ENCODE results near the gene IL3RA. TPM values are rescaled to one million over a fixed set of nuclear protein-coding genes. Genes with fewer than 3 reads are reported as not detected.
"Not testable (repeated sequence)": the region's sequence is repeated elsewhere in the genome, so short reads cannot be mapped to it uniquely, and the experiment has no call there.

Gene IL3RA
- total and polyA plus RNA-seq, 5 donors from 2014 or later, result 0.18 to 1.2 TPM; not detected in 3

- Histone ChIP-seq H3K4me3 (ENCODE audit: low read depth, low read length) (no peak overlapping the region), H3K27ac (ENCODE audit: insufficient read depth, low read length, poor library complexity, severe bottlenecking) (no peak overlapping the region), H3K4me1 (ENCODE audit: control insufficient read depth, insufficient read depth, low read length, poor library complexity, severe bottlenecking) (peaks cover 11% of the 10 kb centered on the region), H3K9me3 (ENCODE audit: control insufficient read depth in 2 of 2, low read length in 2 of 2) (peaks cover 0 to 11% of the 10 kb centered on the region in 2 experiments), H3K27me3 (ENCODE audit: control insufficient read depth, insufficient read depth, low read length) (no peaks in the 10 kb centered on the region), H3K36me3 (ENCODE audit: control insufficient read depth, insufficient read depth, low read length) (no peaks in the 10 kb centered on the region)
- DNase-seq (no peak), ATAC-seq (ENCODE audit: low read depth in 2 of 2) (no peak)
- Mint-ChIP-seq H3K36me3 (no peaks in the 10 kb centered on the region), H3K4me1 (peaks cover 0 to 12% (median 6%) of the 10 kb centered on the region in 4 donors), H3K4me3 (no peak overlapping the region), H3K27ac (no peak overlapping the region), H3K9me3 (peaks cover 0 to 15% (median 0%) of the 10 kb centered on the region in 7 donors), H3K27me3 (peaks cover 8% of the 10 kb centered on the region)
Observed at GRCh38 chrX:1334854-1335253, 1.7 kb upstream of the IL3RA start.

DNA sequence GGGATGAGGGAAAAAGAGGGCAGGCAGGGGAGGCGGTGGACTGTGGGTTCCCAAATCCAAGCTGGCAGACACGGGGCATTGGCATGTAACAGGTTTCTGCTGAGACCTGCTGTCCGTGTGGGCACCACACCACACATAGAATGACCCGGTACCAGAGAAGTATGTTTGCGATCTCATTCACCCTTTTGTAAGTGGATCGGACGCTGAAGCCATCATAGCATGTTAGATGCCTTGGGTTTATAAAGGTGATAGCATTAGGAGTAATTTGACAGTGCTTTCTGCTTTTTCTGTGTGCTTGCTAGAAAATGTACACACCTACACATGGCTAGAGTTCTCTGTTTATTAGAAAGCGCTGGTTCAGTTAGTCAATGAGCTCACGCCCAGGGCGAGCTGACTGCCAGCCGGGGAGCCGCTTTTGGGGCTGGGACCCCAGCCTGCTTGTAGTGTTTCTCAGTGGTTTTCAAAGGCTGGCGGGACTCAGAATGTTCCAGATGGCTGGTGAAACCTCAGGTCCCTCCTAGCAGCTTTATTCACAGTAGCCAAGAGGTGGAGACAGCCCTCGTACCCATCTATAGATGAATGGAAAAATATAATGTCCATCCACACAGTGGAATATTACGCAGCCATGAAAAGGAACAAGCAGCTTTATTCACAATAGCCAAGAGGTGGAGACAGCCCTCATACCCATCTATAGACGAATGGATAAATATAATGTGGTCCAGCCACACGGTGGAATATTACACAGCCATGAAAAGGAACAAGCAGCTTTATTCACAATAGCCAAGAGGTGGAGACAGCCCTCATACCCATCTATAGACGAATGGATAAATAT, 579 bp downstream of the IL3RA start:
- Mint-ChIP-seq H3K9me3 (peaks cover 0 to 15% (median 0%) of the 10 kb centered on the region in 7 donors), H3K4me3 (peak overlapping the region; percentile 33 to 81 (median 58)), H3K27ac (peak overlapping the region in 2 of 3 donors; percentile 60 to 76), H3K27me3 (peaks cover 8% of the 10 kb centered on the region), H3K4me1 (peaks cover 0 to 12% (median 6%) of the 10 kb centered on the region in 4 donors), H3K36me3 (no peaks in the 10 kb centered on the region)
- Histone ChIP-seq H3K4me1 (ENCODE audit: control insufficient read depth, insufficient read depth, low read length, poor library complexity, severe bottlenecking) (peaks cover 11% of the 10 kb centered on the region), H3K27ac (ENCODE audit: insufficient read depth, low read length, poor library complexity, severe bottlenecking) (no peak overlapping the region), H3K27me3 (ENCODE audit: control insufficient read depth, insufficient read depth, low read length) (no peaks in the 10 kb centered on the region), H3K4me3 (ENCODE audit: low read depth, low read length) (peak overlapping the region; percentile 65), H3K9me3 (ENCODE audit: control insufficient read depth in 2 of 2, low read length in 2 of 2) (peaks cover 2 to 11% of the 10 kb centered on the region in 2 experiments), H3K36me3 (ENCODE audit: control insufficient read depth, insufficient read depth, low read length) (no peaks in the 10 kb centered on the region)
- DNase-seq (no peak), ATAC-seq (ENCODE audit: low read depth in 2 of 2) (peak; percentile 21 to 32)

DNA sequence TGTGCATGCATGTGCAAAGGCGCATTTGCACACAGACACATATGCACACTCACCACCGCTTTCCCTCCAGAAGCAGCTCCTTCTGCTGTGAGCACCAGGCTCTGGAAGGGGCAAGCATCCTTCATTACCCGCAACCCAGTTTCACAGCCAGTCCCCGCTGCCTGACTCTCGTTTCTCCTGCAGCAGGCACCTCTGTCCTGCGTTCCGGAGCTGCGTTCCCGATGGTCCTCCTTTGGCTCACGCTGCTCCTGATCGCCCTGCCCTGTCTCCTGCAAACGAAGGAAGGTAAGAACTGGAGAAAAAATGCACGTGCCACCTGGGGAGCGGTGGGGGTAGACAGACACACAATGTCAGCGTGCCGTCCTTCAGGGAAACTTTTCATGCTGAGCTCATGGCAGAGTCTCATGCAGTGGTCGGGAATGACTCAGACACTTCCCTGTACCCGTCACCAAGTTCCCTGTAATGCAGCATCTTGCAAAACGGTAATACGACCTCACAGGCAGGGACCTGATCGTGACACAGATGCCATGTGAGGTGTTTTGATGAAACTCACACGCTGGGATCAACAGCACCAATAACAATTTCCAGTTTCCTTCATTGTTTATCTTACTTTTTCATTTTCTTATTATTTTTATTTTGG, 5.1 kb downstream of the IL3RA start:
- H3K27me3 ChIP-seq (ENCODE audit: control insufficient read depth, insufficient read depth, low read length), result no peaks in the 10 kb centered on the region
- no peak overlapping the region for H3K4me3 ChIP-seq (ENCODE audit: low read depth, low read length)
- peaks cover 2 to 11% of the 10 kb centered on the region in 2 experiments for H3K9me3 ChIP-seq (ENCODE audit: control insufficient read depth in 2 of 2, low read length in 2 of 2)
- no peak for DNase-seq
- Mint-ChIP-seq H3K4me1 (peaks cover 0 to 5% (median 3%) of the 10 kb centered on the region in 4 donors), H3K27me3 (peaks cover 4% of the 10 kb centered on the region), H3K27ac (no peak overlapping the region), H3K4me3 (no peak overlapping the region), H3K36me3 (no peaks in the 10 kb centered on the region), H3K9me3 (peaks cover 0 to 14% (median 0%) of the 10 kb centered on the region in 7 donors)
- H3K36me3 ChIP-seq (ENCODE audit: control insufficient read depth, insufficient read depth, low read length), result no peaks in the 10 kb centered on the region
- no peak overlapping the region for H3K27ac ChIP-seq (ENCODE audit: insufficient read depth, low read length, poor library complexity, severe bottlenecking)
- H3K4me1 ChIP-seq (ENCODE audit: control insufficient read depth, insufficient read depth, low read length, poor library complexity, severe bottlenecking), result peaks cover 6% of the 10 kb centered on the region
- ATAC-seq (ENCODE audit: low read depth in 2 of 2), result no peak

DNA sequence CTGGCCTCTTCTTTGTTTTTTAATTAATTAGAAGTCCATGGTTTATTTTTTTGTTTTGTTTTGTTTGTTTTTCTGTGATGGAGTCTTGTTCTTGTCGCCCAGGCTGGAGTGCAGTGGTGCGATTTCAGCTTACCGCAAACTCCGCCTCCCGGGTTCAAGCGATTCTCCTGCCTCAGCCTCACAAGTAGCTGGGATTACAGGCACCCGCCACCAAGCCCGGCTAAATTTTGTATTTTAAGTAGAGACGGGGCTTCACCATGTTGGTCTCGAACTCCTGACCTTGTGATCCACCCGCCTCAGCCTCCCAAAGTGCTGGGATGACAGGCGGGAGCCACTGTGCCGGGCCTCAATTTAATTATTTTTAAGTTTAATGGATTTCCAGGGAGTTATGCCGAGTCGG, 13.0 kb downstream of the IL3RA start:
- H3K9me3 Mint-ChIP-seq; H3K4me3 Mint-ChIP-seq; H3K4me1 ChIP-seq (ENCODE audit: control insufficient read depth, insufficient read depth, low read length, poor library complexity, severe bottlenecking); H3K9me3 ChIP-seq (ENCODE audit: control insufficient read depth in 2 of 2, low read length in 2 of 2); H3K4me1 Mint-ChIP-seq; H3K4me3 ChIP-seq (ENCODE audit: low read depth, low read length); H3K36me3 Mint-ChIP-seq; H3K27ac ChIP-seq (ENCODE audit: insufficient read depth, low read length, poor library complexity, severe bottlenecking); DNase-seq; H3K27me3 ChIP-seq (ENCODE audit: control insufficient read depth, insufficient read depth, low read length); H3K27me3 Mint-ChIP-seq; ATAC-seq (ENCODE audit: low read depth in 2 of 2); H3K36me3 ChIP-seq (ENCODE audit: control insufficient read depth, insufficient read depth, low read length): not testable (repeated sequence)
- peak overlapping the region in 1 of 3 donors; percentile 51 for H3K27ac Mint-ChIP-seq

- H3K4me1 Mint-ChIP-seq, result peaks cover 0 to 3% (median 1%) of the 10 kb centered on the region in 4 donors
- no peak overlapping the region for H3K27ac Mint-ChIP-seq
- H3K4me3 Mint-ChIP-seq, result no peak overlapping the region
- H3K27me3 ChIP-seq (ENCODE audit: control insufficient read depth, insufficient read depth, low read length), result no peaks in the 10 kb centered on the region
- no peaks in the 10 kb centered on the region for H3K9me3 ChIP-seq (ENCODE audit: control insufficient read depth in 2 of 2, low read length in 2 of 2)
- H3K36me3 Mint-ChIP-seq, result no peaks in the 10 kb centered on the region
- no peaks in the 10 kb centered on the region for H3K4me1 ChIP-seq (ENCODE audit: control insufficient read depth, insufficient read depth, low read length, poor library complexity, severe bottlenecking)
- no peak overlapping the region for H3K27ac ChIP-seq (ENCODE audit: insufficient read depth, low read length, poor library complexity, severe bottlenecking)
- no peaks in the 10 kb centered on the region for H3K27me3 Mint-ChIP-seq
- DNase-seq, result no peak
- H3K9me3 Mint-ChIP-seq, result peaks cover 0 to 2% (median 0%) of the 10 kb centered on the region in 7 donors
- H3K36me3 ChIP-seq (ENCODE audit: control insufficient read depth, insufficient read depth, low read length), result no peaks in the 10 kb centered on the region
- ATAC-seq (ENCODE audit: low read depth in 2 of 2), result no peak
- H3K4me3 ChIP-seq (ENCODE audit: low read depth, low read length), result no peak overlapping the region
Observed at GRCh38 chrX:1351981-1352714, 15.6 kb downstream of the IL3RA start.

- no peak overlapping the region for H3K4me3 ChIP-seq (ENCODE audit: low read depth, low read length)
- H3K4me3 Mint-ChIP-seq, result no peak overlapping the region
- DNase-seq (no peak), ATAC-seq (ENCODE audit: low read depth in 2 of 2) (peak in 1 of 2 donors; percentile 24)
- H3K27me3 Mint-ChIP-seq, result no peaks in the 10 kb centered on the region
- peaks cover 0 to 3% (median 1%) of the 10 kb centered on the region in 4 donors for H3K4me1 Mint-ChIP-seq
- no peak overlapping the region for H3K27ac ChIP-seq (ENCODE audit: insufficient read depth, low read length, poor library complexity, severe bottlenecking)
- H3K27ac Mint-ChIP-seq, result peak overlapping the region in 1 of 3 donors; percentile 76
- H3K9me3 ChIP-seq (ENCODE audit: control insufficient read depth in 2 of 2, low read length in 2 of 2), result peaks cover 0 to 4% of the 10 kb centered on the region in 2 experiments
- H3K4me1 ChIP-seq (ENCODE audit: control insufficient read depth, insufficient read depth, low read length, poor library complexity, severe bottlenecking), result no peaks in the 10 kb centered on the region
- H3K36me3 ChIP-seq (ENCODE audit: control insufficient read depth, insufficient read depth, low read length), result peaks cover 4% of the 10 kb centered on the region
- no peaks in the 10 kb centered on the region for H3K27me3 ChIP-seq (ENCODE audit: control insufficient read depth, insufficient read depth, low read length)
- peaks cover 0 to 1% (median 0%) of the 10 kb centered on the region in 7 donors for H3K9me3 Mint-ChIP-seq
- H3K36me3 Mint-ChIP-seq, result peaks cover 8% of the 10 kb centered on the region
Observed at GRCh38 chrX:1354036-1355019, 17.7 kb downstream of the IL3RA start.

Data from CD4-positive, CD25-positive, alpha-beta regulatory T cell (primary cell).